Stomach smooth muscle (tissue), 2 donors: ENCODE data around the gene BBOX1.
"Not testable (repeated sequence)": the region's sequence is repeated elsewhere in the genome, so short reads cannot be mapped to it uniquely, and the experiment has no call there.

ENCODE experiments used
- H3K27ac ChIP-seq: one replicate; pipeline ENCODE4 v1.7.0; 2013; ENCODE audit warnings: mild to moderate bottlenecking, low read length, inconsistent platforms
- H3K27me3 ChIP-seq, 2 donors: one replicate each; pipeline ENCODE4 v1.7.0; 2013; ENCODE audit warnings: low read length in 2 of 2; ENCODE audit not compliant: insufficient read depth in 2 of 2, control insufficient read depth in 1 of 2
- H3K36me3 ChIP-seq, 2 donors: one replicate each; pipeline ENCODE4 v1.7.0; 2013; ENCODE audit warnings: low read length in 2 of 2; ENCODE audit not compliant: control insufficient read depth in 2 of 2, insufficient read depth in 2 of 2
- H3K4me1 ChIP-seq: one replicate; pipeline ENCODE4 v1.7.0; 2013; ENCODE audit warnings: low read length; ENCODE audit not compliant: control insufficient read depth, insufficient read depth
- H3K4me3 ChIP-seq, 2 donors: one replicate each; pipeline ENCODE4 v1.7.0; 2013; ENCODE audit warnings: low read length in 2 of 2
- H3K9ac ChIP-seq, 2 donors: one replicate each; pipeline ENCODE4 v1.7.0; 2013; ENCODE audit warnings: low read length in 2 of 2, mild to moderate bottlenecking in 1 of 2
- H3K9me3 ChIP-seq, 2 donors: one replicate each; pipeline ENCODE4 v1.7.0; 2013; ENCODE audit warnings: low read length in 2 of 2; ENCODE audit not compliant: control insufficient read depth in 2 of 2
- donor health status: healthy.
- donor health status: Pancreatic carcinoma.

The BBOX1 gene

DNA sequence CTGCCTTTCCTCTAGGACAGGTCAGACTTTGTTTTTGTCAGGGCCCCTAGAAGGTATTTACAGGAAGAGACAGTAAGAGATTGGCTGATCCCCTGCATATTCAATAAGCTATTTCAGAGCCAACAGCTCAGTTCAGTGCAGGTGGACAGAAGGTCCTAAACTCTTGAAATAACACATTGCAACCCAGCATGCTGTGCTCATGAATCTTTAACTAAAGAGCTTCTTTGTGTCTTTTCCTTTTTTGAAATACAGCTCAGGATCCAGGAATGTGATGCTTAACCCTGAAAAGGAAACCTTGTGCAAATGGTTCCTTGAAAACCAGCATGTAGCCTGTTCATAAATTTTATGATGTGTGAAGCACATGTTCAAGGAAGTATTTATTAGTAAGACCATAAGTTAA lies 43.9 kb downstream of the BBOX1 start:
- no peaks in the 10 kb centered on the region for H3K27me3 ChIP-seq
- no peaks in the 10 kb centered on the region for H3K9me3 ChIP-seq
- H3K36me3 ChIP-seq = no peaks in the 10 kb centered on the region
- H3K9ac ChIP-seq = no peak overlapping the region
- no peak overlapping the region for H3K27ac ChIP-seq
- no peaks in the 10 kb centered on the region for H3K4me1 ChIP-seq
- no peak overlapping the region for H3K4me3 ChIP-seq

DNA sequence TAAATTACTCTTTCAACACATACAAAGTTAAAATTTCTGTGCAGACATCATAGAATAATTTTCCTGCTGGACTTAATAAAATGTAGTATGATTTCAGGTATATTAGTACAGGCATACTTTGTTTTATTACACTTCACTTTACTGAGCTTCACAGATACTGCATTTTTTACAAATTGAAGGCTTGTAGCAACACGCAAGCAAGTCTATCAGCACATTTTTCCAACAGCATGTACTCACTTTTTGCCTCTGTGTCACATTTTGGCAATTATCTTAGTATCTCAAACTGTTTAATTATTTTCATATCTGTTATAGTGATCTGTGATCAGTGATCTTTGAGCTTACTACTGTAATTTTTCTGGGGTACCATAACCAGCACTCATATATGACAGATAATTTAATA lies 44.5 kb downstream of the BBOX1 start:
- Histone ChIP-seq H3K9ac (no peak overlapping the region), H3K27me3 (no peaks in the 10 kb centered on the region), H3K27ac (no peak overlapping the region), H3K4me3 (no peak overlapping the region), H3K9me3 (no peaks in the 10 kb centered on the region), H3K36me3 (no peaks in the 10 kb centered on the region), H3K4me1 (no peaks in the 10 kb centered on the region)

DNA sequence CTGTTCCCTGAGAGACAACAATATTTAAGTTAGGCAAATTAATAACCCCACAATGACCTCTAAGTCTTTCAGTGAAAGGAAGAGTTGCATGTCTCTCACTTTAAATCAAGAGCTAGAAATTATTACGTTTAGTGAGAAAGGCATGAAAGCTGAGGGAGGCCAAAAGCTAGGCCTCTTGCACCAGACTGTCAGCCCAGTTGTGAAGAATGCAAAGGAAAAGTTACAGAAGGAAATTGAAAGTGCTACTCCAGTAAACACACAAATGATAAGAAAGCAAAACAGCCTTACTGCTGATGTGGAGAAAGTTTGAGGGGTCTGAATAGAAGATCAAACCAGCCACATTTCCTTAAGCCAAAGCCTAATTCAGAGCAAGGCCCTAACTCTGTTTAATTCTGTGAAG lies 45.0 kb downstream of the BBOX1 start:
- Histone ChIP-seq H3K4me3 (no peak overlapping the region), H3K9me3 (no peaks in the 10 kb centered on the region), H3K27me3 (no peaks in the 10 kb centered on the region), H3K9ac (no peak overlapping the region), H3K36me3 (no peaks in the 10 kb centered on the region), H3K4me1 (no peaks in the 10 kb centered on the region), H3K27ac (no peak overlapping the region)

DNA sequence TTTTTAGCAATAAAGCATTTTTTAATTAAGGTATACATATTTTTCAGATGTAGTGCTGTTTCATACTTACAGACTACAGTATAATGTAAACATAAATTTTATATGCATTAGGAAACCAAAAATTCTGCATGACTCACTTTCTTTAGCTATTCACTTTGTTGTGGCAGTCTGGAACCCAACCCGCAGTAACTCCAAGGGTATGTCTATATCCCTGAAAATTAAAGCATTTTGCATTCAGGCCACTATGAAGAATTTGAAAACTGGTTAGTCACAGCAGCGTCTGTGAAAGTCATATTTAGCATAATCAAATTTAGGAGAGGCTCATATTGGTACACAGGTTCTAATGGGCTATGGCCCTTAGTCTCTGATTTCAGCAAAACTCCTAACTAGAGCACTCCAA lies 46.8 kb downstream of the BBOX1 start:
- Histone ChIP-seq H3K4me3 (no peak overlapping the region), H3K27ac (no peak overlapping the region), H3K9me3 (no peaks in the 10 kb centered on the region), H3K4me1 (no peaks in the 10 kb centered on the region), H3K9ac (no peak overlapping the region), H3K27me3 (no peaks in the 10 kb centered on the region), H3K36me3 (no peaks in the 10 kb centered on the region)

DNA sequence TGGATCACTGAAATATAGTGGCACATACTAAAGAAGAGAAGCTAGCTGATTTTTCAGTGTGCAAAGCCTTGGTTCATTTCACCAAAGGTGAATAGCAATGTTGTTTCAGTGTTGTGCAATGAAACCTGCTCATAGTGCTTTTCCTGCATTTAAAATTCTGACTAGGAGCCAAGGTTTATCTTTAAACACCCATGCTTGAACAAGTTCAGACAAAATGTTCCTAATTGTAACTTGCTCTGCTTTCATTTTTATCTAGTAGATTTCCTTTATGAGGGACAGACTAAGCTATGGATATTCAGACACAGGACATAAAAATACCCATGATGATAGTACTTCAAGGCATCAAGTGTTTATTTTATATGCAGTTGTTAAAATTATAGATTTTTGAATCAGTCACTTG lies 47.7 kb downstream of the BBOX1 start:
- Histone ChIP-seq H3K36me3 (no peaks in the 10 kb centered on the region), H3K27ac (no peak overlapping the region), H3K4me1 (no peaks in the 10 kb centered on the region), H3K4me3 (no peak overlapping the region), H3K9ac (no peak overlapping the region), H3K27me3 (no peaks in the 10 kb centered on the region), H3K9me3 (no peaks in the 10 kb centered on the region)

DNA sequence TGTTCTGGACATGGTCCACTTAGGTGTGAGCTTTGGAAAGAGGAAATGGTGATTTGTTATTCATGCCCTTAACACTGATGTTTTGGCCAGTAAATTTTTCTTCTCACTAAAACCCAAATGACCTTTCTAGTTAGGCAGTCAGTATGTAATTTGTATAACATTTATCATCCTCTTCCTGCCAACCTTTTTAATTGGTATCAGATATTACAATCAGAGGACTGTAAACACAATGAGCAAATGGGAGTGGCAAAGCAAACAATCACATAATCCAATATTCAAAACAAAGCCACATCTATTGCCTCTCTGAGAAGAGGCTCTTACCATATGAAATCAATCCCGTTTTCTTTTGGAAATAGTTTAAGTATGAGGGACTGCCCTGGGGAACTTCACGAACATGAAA lies 49.1 kb downstream of the BBOX1 start:
- Histone ChIP-seq H3K36me3 (no peaks in the 10 kb centered on the region), H3K4me3 (no peak overlapping the region), H3K4me1 (no peaks in the 10 kb centered on the region), H3K27ac (no peak overlapping the region), H3K27me3 (no peaks in the 10 kb centered on the region), H3K9ac (no peak overlapping the region), H3K9me3 (no peaks in the 10 kb centered on the region)

DNA sequence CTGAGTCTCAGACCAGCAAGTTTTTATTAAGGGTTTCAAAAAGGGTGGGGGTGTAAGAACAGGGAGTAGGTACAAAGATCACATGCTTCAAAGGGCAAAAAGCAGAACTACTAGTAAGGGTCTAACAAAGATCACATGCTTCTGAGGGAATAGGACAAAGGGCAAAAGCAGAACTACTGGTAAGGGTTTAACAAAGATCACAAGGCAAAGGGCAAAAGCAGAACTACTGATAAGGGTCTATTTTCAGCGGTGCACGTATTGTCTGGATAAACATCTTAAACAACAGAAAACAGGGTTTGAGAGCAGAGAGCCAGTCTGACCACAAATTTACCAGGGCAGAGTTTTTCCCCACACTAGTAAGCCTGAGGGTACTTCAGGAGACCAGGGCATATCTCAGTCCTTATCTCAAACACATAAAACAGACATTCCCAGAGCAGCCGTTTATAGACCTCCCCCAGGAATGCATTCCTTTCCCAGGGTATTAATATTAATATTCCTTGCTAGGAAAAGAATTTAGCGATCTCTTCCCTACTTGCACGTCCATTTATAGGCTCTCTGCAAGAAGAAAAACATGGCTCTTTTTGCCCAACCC lies 49.8 kb downstream of the BBOX1 start:
- H3K27me3 ChIP-seq, H3K9me3 ChIP-seq, H3K36me3 ChIP-seq, H3K9ac ChIP-seq, H3K27ac ChIP-seq, H3K4me3 ChIP-seq, H3K4me1 ChIP-seq: not testable (repeated sequence)

DNA sequence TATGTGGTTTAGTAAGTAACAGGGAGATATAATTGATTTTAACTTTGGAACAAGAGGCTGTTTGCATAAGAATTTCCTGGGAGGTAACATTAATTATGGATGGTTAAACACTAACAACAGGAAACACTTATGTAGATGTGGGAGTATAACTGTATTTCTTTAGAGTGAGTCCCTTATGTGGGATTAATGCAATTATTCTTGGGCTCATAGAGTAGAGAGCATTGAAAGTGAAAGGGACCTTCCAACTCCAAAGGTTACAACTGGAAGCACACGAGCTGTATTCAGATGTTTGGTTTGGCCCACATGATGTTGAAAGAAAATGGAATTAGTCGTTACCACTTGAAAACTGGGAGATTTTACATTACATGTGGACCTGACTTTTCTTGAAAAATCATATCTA lies 53.5 kb downstream of the BBOX1 start:
- Histone ChIP-seq H3K9me3 (no peaks in the 10 kb centered on the region), H3K36me3 (no peaks in the 10 kb centered on the region), H3K27ac (no peak overlapping the region), H3K4me3 (no peak overlapping the region), H3K27me3 (no peaks in the 10 kb centered on the region), H3K9ac (no peak overlapping the region), H3K4me1 (no peaks in the 10 kb centered on the region)

DNA sequence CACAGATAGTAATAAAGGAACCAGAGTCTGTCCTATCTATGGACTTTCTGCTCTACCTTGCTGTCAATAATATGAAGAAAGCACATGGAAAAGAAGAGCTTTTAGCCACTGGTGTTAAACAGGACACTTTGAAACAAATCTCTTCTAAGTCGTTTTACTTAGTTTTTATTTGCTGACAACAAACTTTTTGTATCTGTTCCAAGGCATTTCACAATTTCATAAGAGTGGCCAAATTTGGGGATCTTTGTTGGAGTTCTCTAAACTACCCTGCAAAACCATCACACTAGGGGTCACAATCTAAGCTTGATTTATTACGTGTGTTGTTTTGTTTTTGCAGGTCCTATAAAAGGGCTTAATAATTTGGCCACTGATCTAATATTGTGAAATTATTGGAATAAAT lies 54.4 kb downstream of the BBOX1 start:
- no peak overlapping the region for H3K27ac ChIP-seq

DNA sequence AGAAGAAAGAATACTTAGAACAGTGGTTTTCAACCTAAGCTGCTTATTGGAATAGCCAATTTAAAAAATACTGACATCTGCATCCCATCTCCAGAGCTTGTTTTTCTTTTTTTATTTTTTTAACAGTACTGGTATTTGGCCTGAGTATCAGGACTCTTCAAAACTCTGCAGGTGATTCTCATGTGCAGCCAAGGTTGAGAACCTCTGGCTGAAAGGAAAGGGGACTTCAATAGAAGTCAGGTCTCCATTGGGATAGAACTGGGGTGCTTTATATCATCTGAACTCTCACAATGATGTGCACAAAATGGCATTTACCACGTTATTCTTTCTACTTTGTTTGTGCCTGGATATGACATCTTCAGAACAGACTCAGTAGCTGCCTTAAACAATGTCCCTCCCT lies 55.3 kb downstream of the BBOX1 start:
- no peak overlapping the region for H3K27ac ChIP-seq
- H3K4me1 ChIP-seq = no peaks in the 10 kb centered on the region
- no peak overlapping the region for H3K9ac ChIP-seq
- no peaks in the 10 kb centered on the region for H3K36me3 ChIP-seq
- H3K27me3 ChIP-seq = no peaks in the 10 kb centered on the region
- no peak overlapping the region for H3K4me3 ChIP-seq
- H3K9me3 ChIP-seq = no peaks in the 10 kb centered on the region

More for the DNA sequence above, 54.4 kb downstream of the BBOX1 start:
- no peaks in the 10 kb centered on the region for H3K36me3 ChIP-seq
- H3K9me3 ChIP-seq = no peaks in the 10 kb centered on the region
- H3K27me3 ChIP-seq = no peaks in the 10 kb centered on the region
- H3K4me3 ChIP-seq = no peak overlapping the region
- H3K9ac ChIP-seq = no peak overlapping the region
- H3K4me1 ChIP-seq = no peaks in the 10 kb centered on the region

DNA sequence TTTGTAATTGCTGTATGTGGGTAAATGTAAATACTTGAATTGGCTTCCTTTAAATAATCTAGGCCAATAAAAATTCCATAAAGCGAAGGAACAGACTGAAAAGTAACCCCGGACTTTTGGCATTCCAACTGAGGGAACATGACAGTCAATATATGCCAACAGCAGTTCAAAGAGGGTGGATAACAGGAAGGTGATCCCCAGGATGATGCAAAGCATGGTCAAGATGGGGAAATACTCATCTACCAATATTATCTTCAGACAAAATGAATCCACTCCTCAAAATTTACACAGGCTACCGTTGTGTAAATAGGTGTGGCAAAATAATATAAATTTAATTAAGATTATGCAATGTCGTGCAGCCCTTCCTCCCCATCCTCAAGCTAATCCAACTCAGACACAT lies 56.9 kb downstream of the BBOX1 start:
- Histone ChIP-seq H3K27ac (no peak overlapping the region), H3K4me3 (no peak overlapping the region), H3K36me3 (no peaks in the 10 kb centered on the region), H3K4me1 (no peaks in the 10 kb centered on the region), H3K9me3 (no peaks in the 10 kb centered on the region), H3K9ac (no peak overlapping the region), H3K27me3 (no peaks in the 10 kb centered on the region)
